IgD-negative memory B cell (primary cell): ENCODE data around the gene ZNF548. TPM values are rescaled to one million over a fixed set of nuclear protein-coding genes. Genes with fewer than 3 reads are reported as not detected.
"Not testable (repeated sequence)": the region's sequence is repeated elsewhere in the genome, so short reads cannot be mapped to it uniquely, and the experiment has no call there.

Experiments used
- H3K27ac Mint-ChIP-seq, 3 donors: one replicate each; pipeline ENCODE4 v1.8.0; 2020 to 2022; ENCODE audit warnings: mild to moderate bottlenecking in 3 of 3, mixed read lengths in 3 of 3, moderate library complexity in 1 of 3
- H3K27me3 Mint-ChIP-seq: one replicate; pipeline ENCODE4 v1.8.0; 2021; ENCODE audit warnings: mixed read lengths
- H3K36me3 Mint-ChIP-seq: one replicate; pipeline ENCODE4 v1.8.0; 2020; ENCODE audit warnings: mild to moderate bottlenecking, mixed read lengths
- H3K4me1 Mint-ChIP-seq, 3 donors: one replicate each; pipeline ENCODE4 v1.8.0; 2020 to 2022; ENCODE audit warnings: mixed read lengths in 3 of 3, mild to moderate bottlenecking in 1 of 3
- H3K4me3 Mint-ChIP-seq, 4 donors: one replicate each; pipeline ENCODE4 v1.8.0; 2020 to 2022; ENCODE audit warnings: mild to moderate bottlenecking in 4 of 4, mixed read lengths in 4 of 4, moderate library complexity in 3 of 4
- H3K9me3 Mint-ChIP-seq, 3 donors: one replicate each; pipeline ENCODE4 v1.8.0; 2020 to 2021; ENCODE audit warnings: mixed read lengths in 3 of 3, mild to moderate bottlenecking in 1 of 3
- polyA plus RNA-seq: library from polyadenylated mRNA; unstranded; fragments of 300-500 nt; fragmentation: Illumina TruSeq; gene quantifications from one replicate; pipeline ENCODE4 v1.2.3, GENCODE V29; 2021

The ZNF548 gene
- polyA plus RNA-seq, 1 donor from 2014 or later, result 12.7 TPM

DNA sequence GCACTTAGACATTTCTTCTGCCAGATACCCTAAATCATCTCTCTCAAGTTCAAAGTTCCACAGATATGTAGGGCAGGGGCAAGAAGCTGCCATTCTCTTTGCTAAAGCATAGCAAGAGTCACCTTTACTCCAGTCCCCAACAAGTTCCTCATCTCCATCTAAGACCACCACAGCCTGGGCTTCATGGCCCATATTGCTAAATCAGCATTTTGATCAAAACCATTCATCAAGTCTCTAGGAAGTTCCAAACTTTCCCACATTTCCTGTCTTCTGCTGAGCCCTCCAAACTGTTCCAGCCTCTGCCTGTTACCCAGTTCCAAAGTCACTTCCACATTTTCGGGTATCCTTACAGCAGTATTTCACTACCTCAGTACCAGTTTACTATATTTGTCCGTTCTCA lies 15.0 kb upstream of the ZNF548 start:
- H3K4me3 Mint-ChIP-seq, result peak overlapping the region in 1 of 4 donors; percentile 63
- peaks cover 58% of the 10 kb centered on the region for H3K36me3 Mint-ChIP-seq
- H3K27ac Mint-ChIP-seq, H3K4me1 Mint-ChIP-seq, H3K27me3 Mint-ChIP-seq: not testable (repeated sequence)
- peaks cover 9 to 33% (median 16%) of the 10 kb centered on the region in 3 donors for H3K9me3 Mint-ChIP-seq

DNA sequence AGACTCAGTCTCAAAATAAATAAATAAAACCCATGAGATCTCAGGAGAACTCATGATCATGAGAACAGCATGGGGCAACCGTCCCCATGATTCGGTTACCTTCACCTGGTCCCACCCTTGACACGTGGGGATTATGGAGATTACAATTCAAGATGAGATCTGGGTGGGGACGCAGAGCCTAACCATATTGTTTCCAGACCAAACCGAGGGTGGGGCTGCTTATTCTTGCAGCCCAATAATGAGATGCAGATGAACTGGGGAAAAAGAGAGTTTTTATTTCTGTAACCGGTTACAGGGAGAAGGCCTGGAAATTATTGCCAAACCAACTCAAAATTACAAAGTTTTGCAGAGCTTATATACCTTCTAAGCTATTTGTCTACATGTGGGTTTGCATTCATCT lies 13.5 kb upstream of the ZNF548 start:
- Mint-ChIP-seq H3K4me1 (peaks cover 0 to 2% (median 0%) of the 10 kb centered on the region in 3 donors), H3K27ac (no peak overlapping the region), H3K4me3 (peak overlapping the region in 1 of 4 donors; percentile 27), H3K27me3 (no peaks in the 10 kb centered on the region), H3K9me3 (peaks cover 9 to 35% (median 25%) of the 10 kb centered on the region in 3 donors), H3K36me3 (peaks cover 50% of the 10 kb centered on the region)

DNA sequence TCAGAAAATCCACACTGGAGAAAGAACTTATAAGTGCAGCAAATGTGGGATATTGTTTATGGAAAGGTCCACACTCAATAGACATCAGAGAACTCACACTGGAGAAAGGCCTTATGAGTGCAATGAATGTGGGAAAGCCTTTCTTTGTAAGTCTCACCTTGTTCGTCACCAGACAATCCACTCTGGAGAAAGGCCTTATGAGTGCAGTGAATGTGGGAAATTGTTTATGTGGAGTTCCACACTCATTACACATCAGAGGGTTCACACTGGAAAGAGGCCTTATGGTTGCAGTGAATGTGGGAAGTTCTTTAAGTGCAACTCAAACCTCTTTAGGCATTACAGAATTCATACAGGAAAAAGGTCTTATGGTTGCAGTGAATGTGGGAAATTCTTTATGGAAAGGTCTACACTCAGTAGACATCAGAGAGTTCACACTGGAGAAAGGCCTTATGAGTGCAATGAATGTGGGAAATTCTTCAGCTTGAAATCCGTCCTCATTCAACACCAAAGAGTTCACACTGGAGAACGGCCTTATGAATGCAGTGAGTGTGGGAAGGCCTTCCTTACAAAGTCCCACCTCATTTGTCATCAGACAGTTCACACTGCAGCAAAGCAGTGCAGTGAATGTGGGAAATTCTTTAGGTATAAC lies 12.0 kb upstream of the ZNF548 start:
- H3K27me3 Mint-ChIP-seq, result no peaks in the 10 kb centered on the region
- peaks cover 39% of the 10 kb centered on the region for H3K36me3 Mint-ChIP-seq
- H3K27ac Mint-ChIP-seq, result no peak overlapping the region
- H3K4me1 Mint-ChIP-seq, result peaks cover 0 to 2% (median 0%) of the 10 kb centered on the region in 3 donors
- H3K9me3 Mint-ChIP-seq, result peaks cover 9 to 33% (median 25%) of the 10 kb centered on the region in 3 donors
- no peak overlapping the region for H3K4me3 Mint-ChIP-seq

DNA sequence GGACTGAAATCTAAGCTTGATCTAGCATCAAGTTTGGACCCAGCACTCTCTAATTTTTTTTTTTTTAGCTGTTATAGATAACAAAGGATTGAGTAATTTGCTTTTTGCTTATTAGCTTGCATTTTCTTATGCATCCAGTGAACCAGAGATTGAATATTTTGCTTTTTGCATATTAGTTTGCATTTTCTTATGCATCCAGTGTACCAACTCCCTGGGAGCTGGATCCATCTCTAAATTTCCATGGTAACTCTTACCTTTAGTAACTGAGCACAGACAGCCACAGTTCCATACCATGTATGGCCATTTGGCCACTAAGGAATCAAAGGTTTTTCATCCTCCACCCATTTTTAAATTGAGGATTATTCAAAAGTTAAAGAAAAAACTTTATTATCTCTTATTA lies 8.7 kb upstream of the ZNF548 start:
- Mint-ChIP-seq H3K27ac (no peak overlapping the region), H3K36me3 (peaks cover 18% of the 10 kb centered on the region), H3K9me3 (peaks cover 9 to 23% (median 20%) of the 10 kb centered on the region in 3 donors), H3K4me3 (no peak overlapping the region), H3K27me3 (no peaks in the 10 kb centered on the region), H3K4me1 (no peaks in the 10 kb centered on the region)

DNA sequence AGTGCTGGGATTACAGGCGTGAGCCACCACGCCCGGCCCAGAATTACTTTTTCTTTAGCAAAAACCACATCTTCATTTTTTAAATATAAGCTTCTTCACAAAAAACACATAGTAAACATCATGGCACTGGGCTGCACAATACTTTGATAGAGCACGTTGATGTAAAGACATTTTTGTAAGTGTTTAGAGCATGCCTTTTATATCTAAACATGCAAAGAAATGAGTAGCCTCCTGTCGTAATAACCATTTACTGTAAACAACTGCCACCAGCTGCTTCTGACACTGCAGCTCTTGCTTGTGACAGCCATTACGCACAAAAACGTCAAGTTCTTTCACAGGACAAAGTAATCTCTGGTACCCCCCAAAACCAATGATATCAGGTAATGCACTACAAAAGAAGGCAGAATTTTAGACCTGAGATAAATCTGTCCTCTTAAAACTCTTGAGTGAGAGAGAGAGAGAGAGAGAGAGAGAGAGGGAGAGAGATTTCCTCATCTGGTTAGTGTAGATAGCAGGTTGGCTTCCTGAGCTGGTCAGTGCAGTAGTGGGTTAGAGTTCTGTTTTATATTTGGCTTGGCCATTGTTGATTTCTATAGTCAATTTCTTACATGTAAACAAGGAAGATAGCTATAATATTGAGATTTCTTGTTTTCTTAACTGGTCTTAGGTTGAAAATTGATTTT lies 6.7 kb upstream of the ZNF548 start:
- Mint-ChIP-seq H3K27me3 (no peaks in the 10 kb centered on the region), H3K4me3 (no peak overlapping the region), H3K36me3 (peaks cover 3% of the 10 kb centered on the region), H3K4me1 (no peaks in the 10 kb centered on the region), H3K9me3 (peaks cover 5 to 21% (median 19%) of the 10 kb centered on the region in 3 donors), H3K27ac (no peak overlapping the region)

DNA sequence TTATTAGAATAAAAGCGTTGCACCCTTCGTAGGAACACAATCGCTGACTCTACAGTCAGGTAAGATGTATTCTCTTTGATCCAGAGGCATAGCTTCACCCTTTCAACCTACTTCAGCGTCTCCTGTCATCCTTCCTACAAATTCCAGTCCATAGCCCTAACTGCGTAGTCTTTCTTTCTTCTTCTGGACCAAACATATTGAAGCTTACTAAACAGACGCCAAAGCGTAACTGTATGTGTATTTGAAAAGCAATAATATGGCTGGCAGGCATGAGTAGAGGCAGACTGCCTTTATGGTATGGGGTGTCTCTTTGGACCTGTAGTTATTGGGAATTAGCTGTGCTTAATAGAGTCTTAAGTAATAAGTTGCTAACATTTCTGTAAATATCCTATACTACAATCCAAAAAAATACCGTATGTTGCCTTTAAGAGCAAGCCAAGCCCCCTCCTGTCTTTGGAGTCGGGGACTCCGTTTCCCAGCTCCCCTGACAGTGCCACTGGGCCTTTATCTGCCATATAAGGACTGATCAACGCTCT lies 392 bp upstream of the ZNF548 start:
- peaks cover 9% of the 10 kb centered on the region for H3K36me3 Mint-ChIP-seq
- peak overlapping the region; percentile 87 to 99 (median 96) for H3K4me3 Mint-ChIP-seq
- peaks cover 21 to 26% (median 25%) of the 10 kb centered on the region in 3 donors for H3K4me1 Mint-ChIP-seq
- H3K27me3 Mint-ChIP-seq, result no peaks in the 10 kb centered on the region
- H3K27ac Mint-ChIP-seq, result peak overlapping the region; percentile 85 to 99 (median 98)
- H3K9me3 Mint-ChIP-seq, result peaks cover 2 to 15% (median 9%) of the 10 kb centered on the region in 3 donors

DNA sequence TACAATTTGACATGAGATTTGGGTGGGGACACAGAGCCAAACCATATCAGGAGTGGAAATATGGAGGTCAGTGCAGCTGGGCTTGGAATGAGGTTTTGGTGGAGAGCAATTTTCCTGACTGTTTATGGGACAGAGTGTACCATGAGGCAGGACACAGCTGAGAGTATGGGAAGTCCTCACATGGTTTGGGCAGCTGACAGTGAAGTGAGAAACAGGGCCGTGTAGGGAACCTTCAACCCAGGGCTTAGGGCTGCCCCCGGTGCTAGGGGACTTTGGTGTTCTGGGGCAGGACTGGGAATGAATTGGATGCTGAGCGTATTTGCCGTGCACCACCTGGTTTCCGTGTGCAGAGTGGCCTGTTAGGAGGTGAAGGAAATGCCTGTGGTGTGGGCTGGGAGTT lies 6.1 kb downstream of the ZNF548 start:
- Mint-ChIP-seq H3K27ac (peak overlapping the region in 1 of 3 donors; percentile 34), H3K4me3 (no peak overlapping the region), H3K36me3 (peaks cover 52% of the 10 kb centered on the region), H3K4me1 (peaks cover 11 to 14% (median 12%) of the 10 kb centered on the region in 3 donors), H3K27me3 (no peaks in the 10 kb centered on the region), H3K9me3 (peaks cover 18 to 49% (median 24%) of the 10 kb centered on the region in 3 donors)

DNA sequence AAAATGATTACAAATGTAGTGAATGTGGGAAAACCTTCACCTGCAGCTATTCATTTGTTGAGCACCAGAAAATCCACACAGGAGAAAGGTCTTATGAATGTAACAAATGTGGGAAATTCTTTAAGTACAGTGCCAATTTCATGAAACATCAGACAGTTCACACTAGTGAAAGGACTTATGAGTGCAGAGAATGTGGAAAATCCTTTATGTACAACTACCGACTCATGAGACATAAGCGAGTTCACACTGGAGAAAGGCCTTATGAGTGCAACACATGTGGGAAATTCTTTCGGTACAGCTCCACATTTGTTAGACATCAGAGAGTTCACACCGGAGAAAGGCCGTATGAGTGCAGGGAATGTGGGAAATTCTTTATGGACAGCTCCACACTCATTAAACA lies 9.2 kb downstream of the ZNF548 start:
- peaks cover 22 to 53% (median 26%) of the 10 kb centered on the region in 3 donors for H3K9me3 Mint-ChIP-seq
- H3K27ac Mint-ChIP-seq, result no peak overlapping the region
- peaks cover 0 to 5% (median 0%) of the 10 kb centered on the region in 3 donors for H3K4me1 Mint-ChIP-seq
- no peaks in the 10 kb centered on the region for H3K27me3 Mint-ChIP-seq
- H3K4me3 Mint-ChIP-seq, result peak overlapping the region in 1 of 4 donors; percentile 55
- H3K36me3 Mint-ChIP-seq, result peaks cover 51% of the 10 kb centered on the region

DNA sequence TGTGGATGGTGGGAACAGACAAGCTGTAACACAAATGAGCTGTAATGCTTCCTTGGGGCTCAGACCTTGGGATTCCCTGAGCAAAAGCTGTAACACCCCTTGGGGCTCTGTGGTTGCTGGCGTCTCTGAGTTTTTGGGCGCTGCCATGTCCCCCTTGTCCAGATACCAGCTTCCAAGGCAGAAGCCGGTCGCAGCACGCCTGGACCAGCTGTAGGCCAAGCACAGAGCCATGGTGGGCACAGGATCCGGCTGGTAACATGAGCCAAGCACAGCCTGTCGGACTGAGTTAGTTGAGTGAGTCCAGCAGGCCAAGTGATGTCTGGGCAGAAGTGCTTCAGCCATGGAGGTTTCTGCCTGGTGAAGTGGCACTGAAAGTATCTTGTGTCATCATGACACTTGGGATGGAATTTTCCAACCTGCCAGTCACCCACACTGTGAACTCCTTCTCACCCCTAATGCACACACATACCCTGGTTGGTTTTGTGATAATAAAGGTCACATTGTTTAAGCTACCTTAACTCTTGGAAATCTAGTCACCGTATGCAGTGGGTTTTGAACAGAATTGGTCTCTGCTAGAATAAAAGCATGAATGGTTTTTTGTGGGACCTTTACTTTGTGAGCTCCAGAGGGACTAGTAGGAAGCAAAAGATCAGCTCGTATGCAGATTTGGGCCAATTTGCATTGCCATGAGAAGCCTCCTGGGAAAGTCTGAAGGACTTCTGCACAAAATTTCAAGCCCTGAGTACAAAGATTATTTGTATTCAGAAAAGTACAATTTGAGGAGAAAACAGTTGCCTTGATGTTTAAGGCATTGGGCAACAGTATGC lies 14.3 kb downstream of the ZNF548 start:
- Mint-ChIP-seq H3K27ac (no peak overlapping the region), H3K27me3 (no peaks in the 10 kb centered on the region), H3K4me1 (peaks cover 6 to 7% (median 7%) of the 10 kb centered on the region in 3 donors), H3K9me3 (peaks cover 5 to 18% (median 6%) of the 10 kb centered on the region in 3 donors), H3K4me3 (no peak overlapping the region), H3K36me3 (peaks cover 18% of the 10 kb centered on the region)

DNA sequence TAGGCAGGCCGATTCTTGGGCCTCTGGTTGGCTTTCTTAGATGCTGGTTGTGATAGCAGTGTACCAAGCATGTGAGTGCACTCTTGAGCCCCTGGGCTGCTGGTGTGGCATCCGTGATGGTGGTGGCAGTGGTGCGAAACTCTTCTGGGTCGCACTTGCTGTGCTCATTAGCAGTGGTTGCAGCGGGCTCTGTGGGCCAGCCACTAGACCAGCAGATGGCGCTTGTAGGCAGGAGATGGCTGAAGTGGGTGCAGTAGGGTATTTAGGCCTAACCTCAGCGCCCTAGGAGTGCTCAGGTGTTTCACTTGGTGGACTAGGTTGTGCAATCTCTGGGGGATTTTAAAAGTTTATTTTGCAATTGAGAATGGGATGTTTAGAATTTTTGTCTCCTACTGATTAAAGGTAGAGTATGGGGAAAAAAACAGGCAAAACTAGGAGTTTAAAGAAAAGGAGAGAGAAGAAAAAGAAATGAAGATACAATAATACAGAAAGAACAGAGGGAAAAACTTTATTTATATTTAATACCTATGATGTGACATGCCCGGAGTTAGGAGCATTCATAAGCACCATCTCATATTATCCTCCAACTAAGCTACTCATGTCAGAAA lies 17.0 kb downstream of the ZNF548 start:
- H3K4me3 Mint-ChIP-seq, result peak overlapping the region in 1 of 4 donors; percentile 26
- peak overlapping the region in 1 of 3 donors; percentile 4 for H3K27ac Mint-ChIP-seq
- H3K4me1 Mint-ChIP-seq, result peaks cover 13 to 18% (median 16%) of the 10 kb centered on the region in 3 donors
- peaks cover 2 to 5% (median 3%) of the 10 kb centered on the region in 3 donors for H3K9me3 Mint-ChIP-seq
- no peaks in the 10 kb centered on the region for H3K27me3 Mint-ChIP-seq
- H3K36me3 Mint-ChIP-seq, result peaks cover 3% of the 10 kb centered on the region

DNA sequence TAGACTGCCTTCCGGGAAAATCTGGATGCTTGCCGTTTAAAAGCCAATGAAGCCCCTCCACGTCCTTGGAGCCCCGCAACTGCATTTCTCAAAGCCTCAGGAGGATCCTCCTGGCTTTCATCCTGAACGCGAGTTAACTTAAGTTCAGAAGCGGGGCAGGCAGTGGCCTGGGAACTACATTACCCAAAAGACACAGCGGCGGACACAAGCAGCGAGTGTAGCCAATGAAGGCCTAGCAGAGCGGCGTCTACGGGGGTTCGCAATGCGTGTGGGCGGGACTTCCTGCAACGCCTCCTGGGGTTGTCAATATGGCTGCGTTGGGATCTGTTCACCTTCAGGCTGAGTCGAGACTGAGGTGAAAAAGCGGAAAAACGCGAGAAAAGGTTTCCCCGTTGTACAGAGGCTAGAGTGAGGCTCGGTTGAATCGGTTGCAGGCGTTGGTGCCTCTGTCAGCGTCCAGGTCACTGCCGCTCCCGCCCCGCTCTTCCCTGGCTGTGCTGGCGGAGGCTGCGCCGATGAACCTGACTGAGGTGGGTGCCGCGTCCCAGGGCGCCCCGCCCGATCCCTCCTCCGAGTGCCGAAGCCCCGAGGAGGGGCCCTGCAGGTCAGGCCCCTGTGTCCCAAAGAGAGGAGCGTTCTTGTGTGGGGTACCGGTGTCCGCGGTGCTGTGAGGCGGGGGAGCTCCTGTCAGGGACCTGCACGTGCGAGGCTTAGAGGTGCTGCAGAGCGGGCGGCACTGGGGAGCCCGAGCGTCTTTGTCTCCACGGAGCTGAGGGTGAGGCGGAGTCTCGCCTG lies 21.4 kb downstream of the ZNF548 start, which contains the start of gene ZNF17:
TSS of gene ZNF17 (plus strand) at position 285 of the 795 bp plus-strand sequence. CDS start 2,455 bp downstream, outside the sequence.
- Mint-ChIP-seq H3K36me3 (peaks cover 17% of the 10 kb centered on the region), H3K9me3 (peaks cover 1 to 8% (median 2%) of the 10 kb centered on the region in 3 donors), H3K4me1 (peaks cover 25 to 27% (median 26%) of the 10 kb centered on the region in 3 donors), H3K27me3 (no peaks in the 10 kb centered on the region), H3K27ac (peak within 1 kb of the TSS; percentile 73 to 92 (median 85)), H3K4me3 (peak within 1 kb of the TSS; percentile 94 to 99 (median 97))

DNA sequence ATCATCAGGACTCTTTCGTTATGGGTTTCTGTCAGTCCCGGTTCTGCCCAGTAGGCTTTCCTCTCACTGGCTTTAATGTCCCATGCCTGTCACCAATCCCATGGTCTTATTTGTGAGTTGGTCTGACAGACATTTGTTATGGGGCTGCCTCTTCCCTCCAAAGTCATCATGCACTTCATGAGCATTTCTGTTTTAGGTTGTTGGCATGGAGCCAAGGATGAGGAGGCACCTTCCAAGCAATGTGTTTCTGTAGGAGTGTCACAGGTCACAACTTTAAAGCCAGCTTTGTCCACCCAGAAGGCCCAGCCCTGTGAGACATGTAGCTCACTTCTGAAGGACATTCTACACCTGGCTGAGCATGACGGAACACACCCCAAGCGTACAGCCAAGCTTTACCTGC lies 29.8 kb downstream of the ZNF548 start:
- Mint-ChIP-seq H3K4me1 (peaks cover 3 to 13% (median 6%) of the 10 kb centered on the region in 3 donors), H3K27ac (no peak overlapping the region), H3K4me3 (no peak overlapping the region), H3K27me3 (no peaks in the 10 kb centered on the region), H3K36me3 (peaks cover 50% of the 10 kb centered on the region), H3K9me3 (peaks cover 15 to 28% (median 26%) of the 10 kb centered on the region in 3 donors)

DNA sequence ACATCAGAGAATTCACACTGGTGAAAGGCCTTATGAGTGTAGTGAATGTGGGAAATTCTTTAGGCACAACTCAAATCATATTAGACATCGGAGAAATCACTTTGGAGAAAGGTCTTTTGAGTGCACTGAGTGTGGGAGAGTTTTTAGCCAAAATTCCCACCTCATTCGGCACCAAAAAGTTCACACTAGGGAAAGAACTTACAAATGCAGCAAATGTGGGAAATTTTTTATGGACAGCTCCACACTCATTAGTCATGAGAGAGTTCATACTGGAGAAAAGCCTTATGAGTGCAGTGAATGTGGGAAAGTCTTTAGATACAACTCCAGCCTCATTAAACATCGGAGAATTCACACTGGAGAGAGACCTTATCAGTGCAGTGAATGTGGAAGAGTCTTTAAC lies 31.4 kb downstream of the ZNF548 start:
- Mint-ChIP-seq H3K4me1 (peaks cover under 1 to 4% (median 2%) of the 10 kb centered on the region in 3 donors), H3K27ac (no peak overlapping the region), H3K27me3 (no peaks in the 10 kb centered on the region), H3K36me3 (peaks cover 38% of the 10 kb centered on the region), H3K9me3 (peaks cover 15 to 27% (median 18%) of the 10 kb centered on the region in 3 donors), H3K4me3 (no peak overlapping the region)
